AG10803 (cell line): ENCODE results near the gene FUT6.

ENCODE experiments used
- DNase-seq: peaks from one replicate; pipeline ENCODE4 v3.0.0; 2010; ENCODE audit warnings: low read depth
- H3K4me3 ChIP-seq: 2 replicates; pipeline ENCODE4 v1.5.1; 2011; ENCODE audit warnings: mild to moderate bottlenecking, low read length, control low read depth
- CTCF ChIP-seq: conservative IDR thresholded peaks from 2 replicates; pipeline ENCODE4 v1.5.1; 2011; ENCODE audit warnings: mild to moderate bottlenecking, low read length, control low read depth, inconsistent platforms

FUT6 gene

GRCh38 chr19:5822181-5822844 lies 17.2 kb downstream of the FUT6 start:
- TF ChIP-seq CTCF, result no peak
- no peak overlapping the region for H3K4me3 ChIP-seq
- no peak for DNase-seq

GRCh38 chr19:5821521-5822180 lies 17.9 kb downstream of the FUT6 start:
- no peak for DNase-seq
- no peak for TF ChIP-seq CTCF
- no peak overlapping the region for H3K4me3 ChIP-seq

GRCh38 chr19:5820785-5821184 lies 18.7 kb downstream of the FUT6 start:
- DNase-seq, result no peak
- H3K4me3 ChIP-seq, result no peak overlapping the region
- TF ChIP-seq CTCF, result no peak

GRCh38 chr19:5818594-5818993 lies 20.9 kb downstream of the FUT6 start:
- DNase-seq, result no peak
- TF ChIP-seq CTCF, result no peak
- no peak overlapping the region for H3K4me3 ChIP-seq

GRCh38 chr19:5817218-5817617 lies 22.3 kb downstream of the FUT6 start:
- no peak for TF ChIP-seq CTCF
- DNase-seq, result no peak
- H3K4me3 ChIP-seq, result no peak overlapping the region

GRCh38 chr19:5814852-5815246 lies 24.7 kb downstream of the FUT6 start:
- DNase-seq, result no peak
- no peak for TF ChIP-seq CTCF
- no peak overlapping the region for H3K4me3 ChIP-seq
